Measurements from ENCODE around the gene WDR18. TPM values are rescaled to one million over a fixed set of nuclear protein-coding genes. Genes with fewer than 3 reads are reported as not detected.

The WDR18 gene
- total and polyA plus RNA-seq, 2 experiments from 2014 or later: 155 to 157 TPM

DNA sequence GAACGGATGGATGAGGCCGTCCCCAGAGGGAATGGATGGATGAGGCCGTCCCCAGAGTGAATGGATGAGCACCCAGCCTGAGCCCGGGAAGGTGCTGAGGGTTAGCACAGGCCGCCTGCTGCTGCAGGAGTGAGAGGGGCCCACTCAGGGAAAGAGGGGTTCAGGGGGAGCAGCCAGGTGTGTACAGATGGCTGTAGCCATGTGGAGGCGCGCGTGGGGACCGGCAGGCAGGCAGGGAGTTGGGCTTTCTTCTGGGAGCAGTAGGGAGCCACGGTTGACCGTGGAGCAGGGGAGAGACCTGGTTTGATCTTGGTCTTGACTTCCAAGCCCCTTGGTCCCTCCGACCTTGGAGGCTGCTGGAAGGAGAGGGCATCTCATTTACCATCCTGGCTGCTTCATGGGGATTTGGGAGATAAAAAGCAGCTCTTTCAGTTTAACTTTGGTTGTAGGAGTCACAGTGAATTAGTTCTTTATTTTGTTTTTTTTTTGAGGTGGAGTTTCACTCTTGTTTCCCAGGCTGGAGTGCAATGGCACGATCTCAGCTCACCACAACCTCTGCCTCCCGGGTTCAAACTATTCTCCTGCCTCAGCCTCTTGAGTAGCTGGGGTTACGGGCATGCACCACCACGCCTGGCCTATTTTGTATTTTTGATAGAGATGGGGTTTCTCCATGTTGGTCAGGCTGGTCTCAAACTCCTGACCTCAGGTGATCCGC, 33.6 kb upstream of the WDR18 start:
- no peak overlapping the region for H3K27ac ChIP-seq (ENCODE audit: low read depth)
- H3F3A ChIP-seq (replicated peaks; ENCODE audit: low read depth): 0 out of 2 replicates have a peak, but pooled peaks cover 10% of the 10 kb centered on the region
- Mint-ChIP-seq H3K9me3 (no peaks in the 10 kb centered on the region), H3K36me3 (ENCODE audit: low read depth) (peaks cover 2% of the 10 kb centered on the region; the same call in 1 of the 3 replicates), H3K27me3 (ENCODE audit: insufficient read depth, low read depth, poor library complexity) (peaks cover 14% of the 10 kb centered on the region), H3K27ac (peak overlapping the region; percentile 89), H3K4me1 (peaks cover 13% of the 10 kb centered on the region; the same call in 2 of the 3 replicates), H3K4me3 (no peak overlapping the region)
- TF ChIP-seq, protein P1, sequence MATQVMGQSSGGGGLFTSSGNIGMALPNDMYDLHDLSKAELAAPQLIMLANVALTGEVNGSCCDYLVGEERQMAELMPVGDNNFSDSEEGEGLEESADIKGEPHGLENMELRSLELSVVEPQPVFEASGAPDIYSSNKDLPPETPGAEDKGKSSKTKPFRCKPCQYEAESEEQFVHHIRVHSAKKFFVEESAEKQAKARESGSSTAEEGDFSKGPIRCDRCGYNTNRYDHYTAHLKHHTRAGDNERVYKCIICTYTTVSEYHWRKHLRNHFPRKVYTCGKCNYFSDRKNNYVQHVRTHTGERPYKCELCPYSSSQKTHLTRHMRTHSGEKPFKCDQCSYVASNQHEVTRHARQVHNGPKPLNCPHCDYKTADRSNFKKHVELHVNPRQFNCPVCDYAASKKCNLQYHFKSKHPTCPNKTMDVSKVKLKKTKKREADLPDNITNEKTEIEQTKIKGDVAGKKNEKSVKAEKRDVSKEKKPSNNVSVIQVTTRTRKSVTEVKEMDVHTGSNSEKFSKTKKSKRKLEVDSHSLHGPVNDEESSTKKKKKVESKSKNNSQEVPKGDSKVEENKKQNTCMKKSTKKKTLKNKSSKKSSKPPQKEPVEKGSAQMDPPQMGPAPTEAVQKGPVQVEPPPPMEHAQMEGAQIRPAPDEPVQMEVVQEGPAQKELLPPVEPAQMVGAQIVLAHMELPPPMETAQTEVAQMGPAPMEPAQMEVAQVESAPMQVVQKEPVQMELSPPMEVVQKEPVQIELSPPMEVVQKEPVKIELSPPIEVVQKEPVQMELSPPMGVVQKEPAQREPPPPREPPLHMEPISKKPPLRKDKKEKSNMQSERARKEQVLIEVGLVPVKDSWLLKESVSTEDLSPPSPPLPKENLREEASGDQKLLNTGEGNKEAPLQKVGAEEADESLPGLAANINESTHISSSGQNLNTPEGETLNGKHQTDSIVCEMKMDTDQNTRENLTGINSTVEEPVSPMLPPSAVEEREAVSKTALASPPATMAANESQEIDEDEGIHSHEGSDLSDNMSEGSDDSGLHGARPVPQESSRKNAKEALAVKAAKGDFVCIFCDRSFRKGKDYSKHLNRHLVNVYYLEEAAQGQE (IDR thresholded peaks at IDR 0.05; ENCODE audit: unreplicated experiment): no peak
- no peak for TF ChIP-seq STAT1 (IDR thresholded peaks at IDR 0.05; ENCODE audit: unreplicated experiment)
- TF ChIP-seq POLR2AphosphoS5 (IDR thresholded peaks at IDR 0.05; ENCODE audit: low read depth): no peak
- TF ChIP-seq NANOG (IDR thresholded peaks at IDR 0.05; ENCODE audit: borderline replicate concordance): no peak
- TF ChIP-seq JUNB (IDR thresholded peaks at IDR 0.05; ENCODE audit: unreplicated experiment): no peak
- no peak for TF ChIP-seq CREB1 (CRISPR knock-in tag; IDR thresholded peaks at IDR 0.05; ENCODE audit: low read depth)
- no peak for TF ChIP-seq ZNF114 (CRISPR knock-in tag; IDR thresholded peaks at IDR 0.05)
- TF ChIP-seq EZH2phosphoT487 (IDR thresholded peaks at IDR 0.05; ENCODE audit: unreplicated experiment): no peak
- TF ChIP-seq, protein P2, sequence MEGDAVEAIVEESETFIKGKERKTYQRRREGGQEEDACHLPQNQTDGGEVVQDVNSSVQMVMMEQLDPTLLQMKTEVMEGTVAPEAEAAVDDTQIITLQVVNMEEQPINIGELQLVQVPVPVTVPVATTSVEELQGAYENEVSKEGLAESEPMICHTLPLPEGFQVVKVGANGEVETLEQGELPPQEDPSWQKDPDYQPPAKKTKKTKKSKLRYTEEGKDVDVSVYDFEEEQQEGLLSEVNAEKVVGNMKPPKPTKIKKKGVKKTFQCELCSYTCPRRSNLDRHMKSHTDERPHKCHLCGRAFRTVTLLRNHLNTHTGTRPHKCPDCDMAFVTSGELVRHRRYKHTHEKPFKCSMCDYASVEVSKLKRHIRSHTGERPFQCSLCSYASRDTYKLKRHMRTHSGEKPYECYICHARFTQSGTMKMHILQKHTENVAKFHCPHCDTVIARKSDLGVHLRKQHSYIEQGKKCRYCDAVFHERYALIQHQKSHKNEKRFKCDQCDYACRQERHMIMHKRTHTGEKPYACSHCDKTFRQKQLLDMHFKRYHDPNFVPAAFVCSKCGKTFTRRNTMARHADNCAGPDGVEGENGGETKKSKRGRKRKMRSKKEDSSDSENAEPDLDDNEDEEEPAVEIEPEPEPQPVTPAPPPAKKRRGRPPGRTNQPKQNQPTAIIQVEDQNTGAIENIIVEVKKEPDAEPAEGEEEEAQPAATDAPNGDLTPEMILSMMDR (conservative IDR thresholded peaks at IDR 0.05; ENCODE audit: low read depth in 2 of 2): no peak
- TF ChIP-seq EZH2 (IDR thresholded peaks at IDR 0.05; ENCODE audit: low read depth, unreplicated experiment): no peak
- no peak for TF ChIP-seq ZNF331 (CRISPR knock-in tag; IDR thresholded peaks at IDR 0.05; ENCODE audit: low read depth)
- TF ChIP-seq, protein P3, sequence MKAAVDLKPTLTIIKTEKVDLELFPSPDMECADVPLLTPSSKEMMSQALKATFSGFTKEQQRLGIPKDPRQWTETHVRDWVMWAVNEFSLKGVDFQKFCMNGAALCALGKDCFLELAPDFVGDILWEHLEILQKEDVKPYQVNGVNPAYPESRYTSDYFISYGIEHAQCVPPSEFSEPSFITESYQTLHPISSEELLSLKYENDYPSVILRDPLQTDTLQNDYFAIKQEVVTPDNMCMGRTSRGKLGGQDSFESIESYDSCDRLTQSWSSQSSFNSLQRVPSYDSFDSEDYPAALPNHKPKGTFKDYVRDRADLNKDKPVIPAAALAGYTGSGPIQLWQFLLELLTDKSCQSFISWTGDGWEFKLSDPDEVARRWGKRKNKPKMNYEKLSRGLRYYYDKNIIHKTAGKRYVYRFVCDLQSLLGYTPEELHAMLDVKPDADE (IDR thresholded peaks at IDR 0.05): no peak
- TF ChIP-seq, protein P4, sequence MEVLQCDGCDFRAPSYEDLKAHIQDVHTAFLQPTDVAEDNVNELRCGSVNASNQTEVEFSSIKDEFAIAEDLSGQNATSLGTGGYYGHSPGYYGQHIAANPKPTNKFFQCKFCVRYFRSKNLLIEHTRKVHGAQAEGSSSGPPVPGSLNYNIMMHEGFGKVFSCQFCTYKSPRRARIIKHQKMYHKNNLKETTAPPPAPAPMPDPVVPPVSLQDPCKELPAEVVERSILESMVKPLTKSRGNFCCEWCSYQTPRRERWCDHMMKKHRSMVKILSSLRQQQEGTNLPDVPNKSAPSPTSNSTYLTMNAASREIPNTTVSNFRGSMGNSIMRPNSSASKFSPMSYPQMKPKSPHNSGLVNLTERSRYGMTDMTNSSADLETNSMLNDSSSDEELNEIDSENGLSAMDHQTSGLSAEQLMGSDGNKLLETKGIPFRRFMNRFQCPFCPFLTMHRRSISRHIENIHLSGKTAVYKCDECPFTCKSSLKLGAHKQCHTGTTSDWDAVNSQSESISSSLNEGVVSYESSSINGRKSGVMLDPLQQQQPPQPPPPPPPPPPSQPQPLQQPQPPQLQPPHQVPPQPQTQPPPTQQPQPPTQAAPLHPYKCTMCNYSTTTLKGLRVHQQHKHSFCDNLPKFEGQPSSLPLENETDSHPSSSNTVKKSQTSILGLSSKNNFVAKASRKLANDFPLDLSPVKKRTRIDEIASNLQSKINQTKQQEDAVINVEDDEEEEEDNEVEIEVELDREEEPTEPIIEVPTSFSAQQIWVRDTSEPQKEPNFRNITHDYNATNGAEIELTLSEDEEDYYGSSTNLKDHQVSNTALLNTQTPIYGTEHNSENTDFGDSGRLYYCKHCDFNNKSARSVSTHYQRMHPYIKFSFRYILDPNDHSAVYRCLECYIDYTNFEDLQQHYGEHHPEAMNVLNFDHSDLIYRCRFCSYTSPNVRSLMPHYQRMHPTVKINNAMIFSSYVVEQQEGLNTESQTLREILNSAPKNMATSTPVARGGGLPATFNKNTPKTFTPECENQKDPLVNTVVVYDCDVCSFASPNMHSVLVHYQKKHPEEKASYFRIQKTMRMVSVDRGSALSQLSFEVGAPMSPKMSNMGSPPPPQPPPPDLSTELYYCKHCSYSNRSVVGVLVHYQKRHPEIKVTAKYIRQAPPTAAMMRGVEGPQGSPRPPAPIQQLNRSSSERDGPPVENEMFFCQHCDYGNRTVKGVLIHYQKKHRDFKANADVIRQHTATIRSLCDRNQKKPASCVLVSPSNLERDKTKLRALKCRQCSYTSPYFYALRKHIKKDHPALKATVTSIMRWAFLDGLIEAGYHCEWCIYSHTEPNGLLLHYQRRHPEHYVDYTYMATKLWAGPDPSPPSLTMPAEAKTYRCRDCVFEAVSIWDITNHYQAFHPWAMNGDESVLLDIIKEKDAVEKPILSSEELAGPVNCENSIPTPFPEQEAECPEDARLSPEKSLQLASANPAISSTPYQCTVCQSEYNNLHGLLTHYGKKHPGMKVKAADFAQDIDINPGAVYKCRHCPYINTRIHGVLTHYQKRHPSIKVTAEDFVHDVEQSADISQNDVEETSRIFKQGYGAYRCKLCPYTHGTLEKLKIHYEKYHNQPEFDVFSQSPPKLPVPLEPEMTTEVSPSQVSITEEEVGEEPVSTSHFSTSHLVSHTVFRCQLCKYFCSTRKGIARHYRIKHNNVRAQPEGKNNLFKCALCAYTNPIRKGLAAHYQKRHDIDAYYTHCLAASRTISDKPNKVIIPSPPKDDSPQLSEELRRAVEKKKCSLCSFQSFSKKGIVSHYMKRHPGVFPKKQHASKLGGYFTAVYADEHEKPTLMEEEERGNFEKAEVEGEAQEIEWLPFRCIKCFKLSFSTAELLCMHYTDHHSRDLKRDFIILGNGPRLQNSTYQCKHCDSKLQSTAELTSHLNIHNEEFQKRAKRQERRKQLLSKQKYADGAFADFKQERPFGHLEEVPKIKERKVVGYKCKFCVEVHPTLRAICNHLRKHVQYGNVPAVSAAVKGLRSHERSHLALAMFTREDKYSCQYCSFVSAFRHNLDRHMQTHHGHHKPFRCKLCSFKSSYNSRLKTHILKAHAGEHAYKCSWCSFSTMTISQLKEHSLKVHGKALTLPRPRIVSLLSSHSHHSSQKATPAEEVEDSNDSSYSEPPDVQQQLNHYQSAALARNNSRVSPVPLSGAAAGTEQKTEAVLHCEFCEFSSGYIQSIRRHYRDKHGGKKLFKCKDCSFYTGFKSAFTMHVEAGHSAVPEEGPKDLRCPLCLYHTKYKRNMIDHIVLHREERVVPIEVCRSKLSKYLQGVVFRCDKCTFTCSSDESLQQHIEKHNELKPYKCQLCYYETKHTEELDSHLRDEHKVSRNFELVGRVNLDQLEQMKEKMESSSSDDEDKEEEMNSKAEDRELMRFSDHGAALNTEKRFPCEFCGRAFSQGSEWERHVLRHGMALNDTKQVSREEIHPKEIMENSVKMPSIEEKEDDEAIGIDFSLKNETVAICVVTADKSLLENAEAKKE (CRISPR knock-in tag; IDR thresholded peaks at IDR 0.05): no peak
- H3K4me2 ChIP-seq: no peak overlapping the region
- H2AFZ ChIP-seq: no peak overlapping the region
- H3K36me3 ChIP-seq (ENCODE audit: insufficient read depth): no peaks in the 10 kb centered on the region
- peaks cover 25% of the 10 kb centered on the region for H3K4me1 ChIP-seq (ENCODE audit: insufficient read depth)
- no peak overlapping the region for H3K4me3 ChIP-seq
- ATAC-seq (no peak), DNase-seq (ENCODE audit: low spot score) (no peak)
- peaks cover 46% of the 10 kb centered on the region for H3K79me2 ChIP-seq (replicated peaks; ENCODE audit: insufficient read depth)
- no peaks in the 10 kb centered on the region for H3K27me3 ChIP-seq (ENCODE audit: insufficient read depth)
- peaks cover 2% of the 10 kb centered on the region; the same call in 1 of the 2 replicates for H4K20me1 ChIP-seq (replicated peaks; ENCODE audit: insufficient read depth)
- no peaks in the 10 kb centered on the region for H3K9me2 ChIP-seq (ENCODE audit: insufficient read depth)
